ENCODE data around the gene CASP10. TPM values are rescaled to one million over a fixed set of nuclear protein-coding genes. Genes with fewer than 3 reads are reported as not detected.

CASP10 gene
- total RNA-seq, 2 donors from 2014 or later, result 3.5 to 6.8 TPM

- peak within 1 kb of the TSS; percentile 18 to 19 for H3K27ac ChIP-seq
- peak within 1 kb of the TSS in 1 of 2 donors; percentile 51 for H3K4me3 ChIP-seq
- no peak for DNase-seq (ENCODE audit: low spot score)
- no peaks in the 10 kb centered on the region for H3K36me3 ChIP-seq
- no peaks in the 10 kb centered on the region for H3K27me3 ChIP-seq
- H3K9me3 ChIP-seq, result no peaks in the 10 kb centered on the region
- no peak for TF ChIP-seq CTCF (IDR thresholded peaks at IDR 0.05)
- H3K4me1 ChIP-seq, result peaks cover 0 to 17% of the 10 kb centered on the region in 2 donors
These were observed 77.4 kb downstream of the CASP10 start, which contains the start of gene CASP8 for GRCh38 chr2:201260302-201260800. CASP8 (plus strand) TSS chr2:201260536; CDS start chr2:201266487, 5,951 bp downstream.

- Histone ChIP-seq H3K27me3 (no peaks in the 10 kb centered on the region), H3K4me3 (no peak overlapping the region), H3K27ac (no peak overlapping the region), H3K9me3 (no peaks in the 10 kb centered on the region), H3K4me1 (peaks cover 0 to 17% of the 10 kb centered on the region in 2 donors), H3K36me3 (no peaks in the 10 kb centered on the region)
- TF ChIP-seq CTCF (IDR thresholded peaks at IDR 0.05), result no peak
- no peak for DNase-seq (ENCODE audit: low spot score)
These were observed 78.5 kb downstream of the CASP10 start for GRCh38 chr2:201261471-201261870.

GRCh38 chr2:201261906-201262305, 79.0 kb downstream of the CASP10 start:
- Histone ChIP-seq H3K27me3 (no peaks in the 10 kb centered on the region), H3K4me3 (no peak overlapping the region), H3K4me1 (peaks cover 0 to 17% of the 10 kb centered on the region in 2 donors), H3K27ac (no peak overlapping the region), H3K9me3 (no peaks in the 10 kb centered on the region), H3K36me3 (no peaks in the 10 kb centered on the region)
- TF ChIP-seq CTCF (IDR thresholded peaks at IDR 0.05), result no peak
- DNase-seq (ENCODE audit: low spot score), result no peak

GRCh38 chr2:201262718-201263117, 79.8 kb downstream of the CASP10 start:
- H3K4me1 ChIP-seq, result peaks cover 0 to 17% of the 10 kb centered on the region in 2 donors
- no peak overlapping the region for H3K27ac ChIP-seq
- TF ChIP-seq CTCF (IDR thresholded peaks at IDR 0.05), result no peak
- no peak overlapping the region for H3K4me3 ChIP-seq
- no peaks in the 10 kb centered on the region for H3K27me3 ChIP-seq
- no peaks in the 10 kb centered on the region for H3K36me3 ChIP-seq
- no peaks in the 10 kb centered on the region for H3K9me3 ChIP-seq
- no peak for DNase-seq (ENCODE audit: low spot score)

GRCh38 chr2:201263779-201264178, 80.8 kb downstream of the CASP10 start:
- Histone ChIP-seq H3K27ac (no peak overlapping the region), H3K27me3 (no peaks in the 10 kb centered on the region), H3K9me3 (no peaks in the 10 kb centered on the region), H3K4me3 (no peak overlapping the region), H3K4me1 (peaks cover 0 to 12% of the 10 kb centered on the region in 2 donors), H3K36me3 (no peaks in the 10 kb centered on the region)
- DNase-seq (ENCODE audit: low spot score), result no peak
- TF ChIP-seq CTCF (IDR thresholded peaks at IDR 0.05), result no peak

Data from right atrium auricular region (tissue), 2 donors.